GM12874 (cell line): ENCODE results near the gene KIF20A.

Experiments used
- TF ChIP-seq, protein P1 (sequence below): IDR thresholded peaks from 2 replicates; pipeline ENCODE4 v1.5.1; 2011; ENCODE audit warnings: low read depth, mild to moderate bottlenecking, control low read depth, low read length, moderate library complexity; ENCODE audit not compliant: insufficient read depth

Gene KIF20A

DNA sequence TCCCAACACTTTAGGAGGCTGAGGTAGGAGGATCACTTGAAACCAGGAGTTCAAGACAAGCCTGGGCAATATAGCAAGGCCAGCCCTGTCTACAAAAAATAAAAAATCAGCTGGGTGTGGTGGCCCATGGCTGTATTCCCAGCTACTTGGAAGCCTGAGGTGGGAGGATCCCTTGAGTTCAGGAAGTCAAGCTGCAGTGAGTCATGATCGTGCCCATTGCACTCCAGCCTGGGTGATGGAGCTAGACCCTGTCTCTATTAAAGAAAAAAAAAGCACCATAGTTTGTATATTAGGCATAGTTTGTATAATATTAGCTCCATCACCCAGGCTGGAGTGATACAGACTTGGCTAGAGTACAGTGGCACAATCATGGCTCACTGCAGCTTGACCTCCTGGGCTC lies 30.1 kb upstream of the KIF20A start:
- TF ChIP-seq, protein P1, sequence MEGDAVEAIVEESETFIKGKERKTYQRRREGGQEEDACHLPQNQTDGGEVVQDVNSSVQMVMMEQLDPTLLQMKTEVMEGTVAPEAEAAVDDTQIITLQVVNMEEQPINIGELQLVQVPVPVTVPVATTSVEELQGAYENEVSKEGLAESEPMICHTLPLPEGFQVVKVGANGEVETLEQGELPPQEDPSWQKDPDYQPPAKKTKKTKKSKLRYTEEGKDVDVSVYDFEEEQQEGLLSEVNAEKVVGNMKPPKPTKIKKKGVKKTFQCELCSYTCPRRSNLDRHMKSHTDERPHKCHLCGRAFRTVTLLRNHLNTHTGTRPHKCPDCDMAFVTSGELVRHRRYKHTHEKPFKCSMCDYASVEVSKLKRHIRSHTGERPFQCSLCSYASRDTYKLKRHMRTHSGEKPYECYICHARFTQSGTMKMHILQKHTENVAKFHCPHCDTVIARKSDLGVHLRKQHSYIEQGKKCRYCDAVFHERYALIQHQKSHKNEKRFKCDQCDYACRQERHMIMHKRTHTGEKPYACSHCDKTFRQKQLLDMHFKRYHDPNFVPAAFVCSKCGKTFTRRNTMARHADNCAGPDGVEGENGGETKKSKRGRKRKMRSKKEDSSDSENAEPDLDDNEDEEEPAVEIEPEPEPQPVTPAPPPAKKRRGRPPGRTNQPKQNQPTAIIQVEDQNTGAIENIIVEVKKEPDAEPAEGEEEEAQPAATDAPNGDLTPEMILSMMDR = no peak

DNA sequence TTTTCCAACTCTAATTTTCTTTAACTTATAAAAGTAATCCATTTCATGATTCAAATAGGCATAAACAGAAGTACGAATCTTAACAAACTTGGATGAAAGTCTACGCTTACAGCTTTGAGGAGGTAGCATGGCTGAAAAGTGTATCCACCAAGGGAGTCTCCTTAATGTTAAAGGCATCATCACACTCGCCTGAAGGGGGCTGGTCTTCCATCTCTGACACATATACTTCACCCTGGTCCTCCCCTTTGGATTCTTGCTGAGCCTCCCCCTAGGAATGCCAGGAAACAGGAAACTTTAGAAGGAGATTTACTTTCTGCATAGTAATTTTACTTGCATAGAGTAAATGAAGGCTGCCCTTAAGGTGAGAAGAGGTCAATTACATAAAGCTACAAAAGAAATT lies 29.4 kb upstream of the KIF20A start:
- TF ChIP-seq, protein P1 = no peak

DNA sequence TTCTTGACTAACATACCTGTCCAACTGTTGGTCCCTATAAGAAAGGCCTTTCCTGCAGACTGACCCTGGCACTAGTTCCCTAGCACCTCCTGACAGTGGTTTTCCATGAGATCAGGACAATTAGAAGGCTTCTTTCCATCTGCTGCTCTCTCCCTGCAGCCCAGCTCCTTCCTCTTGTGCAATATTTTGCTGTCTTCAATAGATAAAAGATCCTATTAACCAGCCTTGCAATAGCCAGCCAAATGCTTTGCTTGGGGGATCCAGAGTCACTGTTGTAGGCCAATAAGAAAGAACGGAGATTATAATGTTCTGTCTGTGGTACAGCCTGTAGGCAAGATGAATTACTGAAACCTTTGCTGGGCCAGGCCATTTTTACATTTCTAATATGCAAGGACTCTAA lies 21.3 kb upstream of the KIF20A start:
- TF ChIP-seq, protein P1 = no peak

DNA sequence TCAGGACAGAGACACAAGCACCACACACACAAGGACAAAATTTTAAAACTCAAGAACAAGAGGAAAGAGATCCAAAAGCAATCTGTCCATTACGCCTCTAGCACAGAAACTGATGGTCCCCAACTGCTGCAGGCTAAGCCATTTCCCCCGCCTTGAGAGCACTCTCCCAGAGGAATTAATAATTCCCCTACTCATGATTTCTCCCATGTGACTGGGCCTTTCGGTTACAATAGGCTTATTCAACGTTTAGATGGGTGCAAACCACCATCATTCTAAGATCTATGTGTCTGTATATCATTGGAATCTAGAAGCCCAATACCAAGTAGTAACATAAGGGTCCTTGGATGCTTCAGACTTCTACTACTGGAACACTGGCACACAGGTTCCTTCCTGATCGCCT lies 19.2 kb upstream of the KIF20A start:
- TF ChIP-seq, protein P1 = no peak

DNA sequence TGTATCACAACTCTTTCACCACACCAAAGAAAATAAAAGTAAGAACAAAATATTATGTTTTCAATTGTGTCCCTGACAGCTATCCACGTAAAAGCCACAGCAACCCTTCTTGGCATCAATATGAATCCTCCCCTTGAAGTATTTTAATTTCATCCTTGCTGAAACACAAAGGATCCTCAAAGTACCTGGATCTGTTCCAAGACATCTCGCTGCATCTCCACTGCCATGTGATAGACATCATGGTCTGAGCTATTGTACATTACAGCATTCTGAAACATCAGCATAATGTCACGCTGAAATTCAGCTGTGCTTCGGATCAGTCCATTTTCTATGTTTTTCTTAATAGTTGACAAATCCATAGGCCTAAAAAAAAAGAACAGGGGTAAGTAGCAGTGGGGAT lies 18.2 kb upstream of the KIF20A start:
- TF ChIP-seq, protein P1 = no peak

DNA sequence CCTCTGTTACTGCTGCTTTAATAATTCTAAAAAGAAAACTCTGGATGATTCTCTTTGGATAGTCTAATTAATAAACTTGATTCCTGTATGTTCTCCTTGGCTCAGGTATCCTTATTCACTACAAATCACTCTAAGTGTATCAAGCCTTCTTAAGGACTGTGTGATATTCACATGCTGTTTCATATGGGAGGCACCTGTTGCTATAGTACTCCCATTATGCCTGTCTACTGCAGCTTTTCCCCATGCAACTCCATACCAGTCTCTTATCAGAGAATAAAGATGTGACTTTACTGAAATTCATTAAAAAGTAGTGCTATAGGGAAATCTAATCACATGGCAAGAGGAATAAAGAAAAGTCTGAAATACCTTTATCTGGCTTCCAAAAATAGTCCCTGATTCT lies 15.2 kb upstream of the KIF20A start:
- TF ChIP-seq, protein P1 = no peak

DNA sequence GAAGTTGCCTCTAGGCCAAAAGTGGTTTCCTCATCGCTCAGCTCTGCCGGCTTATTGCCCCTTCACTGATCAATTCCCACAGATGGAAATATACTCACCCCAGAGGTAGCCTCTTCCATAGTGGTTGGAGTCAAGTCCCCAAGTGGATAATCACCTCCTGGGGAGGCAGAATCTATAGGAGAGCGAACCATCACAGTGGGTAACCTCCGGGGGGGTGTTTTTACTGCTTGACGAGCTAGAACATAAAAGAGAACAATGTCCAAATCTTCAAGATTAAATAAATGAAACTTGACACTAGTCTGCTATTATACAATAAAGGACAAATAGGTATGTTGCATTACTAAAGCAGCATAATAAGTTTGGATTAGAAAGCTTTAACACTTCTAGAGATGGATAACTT lies 9.8 kb upstream of the KIF20A start:
- TF ChIP-seq, protein P1 = no peak

DNA sequence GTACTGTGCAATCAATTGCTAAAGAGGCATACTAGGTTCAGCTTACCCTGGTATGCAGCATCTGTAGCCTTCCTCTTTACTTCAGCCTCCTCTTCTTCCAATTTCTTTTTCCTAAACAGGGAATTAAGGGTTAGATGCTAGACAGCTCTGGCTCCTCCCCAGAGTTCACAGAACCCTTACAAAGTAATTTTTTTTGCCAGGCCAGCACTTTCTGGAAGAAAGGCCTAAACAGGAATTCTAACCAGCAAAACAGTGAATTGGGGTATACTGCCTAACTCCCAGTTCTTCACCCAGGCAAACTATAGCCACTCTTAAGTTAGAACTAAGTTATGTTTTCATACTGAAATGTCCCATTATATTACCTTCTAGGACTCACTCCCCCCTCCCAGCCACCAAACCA lies 8.6 kb upstream of the KIF20A start:
- TF ChIP-seq, protein P1 = no peak
